ENCODE measurements around the gene SH3TC1. TPM values are rescaled to one million over a fixed set of nuclear protein-coding genes. Genes with fewer than 3 reads are reported as not detected.

SH3TC1 gene
- polyA plus RNA-seq, 4 donors: 0.45 to 25.3 (median 6.3) TPM

DNA sequence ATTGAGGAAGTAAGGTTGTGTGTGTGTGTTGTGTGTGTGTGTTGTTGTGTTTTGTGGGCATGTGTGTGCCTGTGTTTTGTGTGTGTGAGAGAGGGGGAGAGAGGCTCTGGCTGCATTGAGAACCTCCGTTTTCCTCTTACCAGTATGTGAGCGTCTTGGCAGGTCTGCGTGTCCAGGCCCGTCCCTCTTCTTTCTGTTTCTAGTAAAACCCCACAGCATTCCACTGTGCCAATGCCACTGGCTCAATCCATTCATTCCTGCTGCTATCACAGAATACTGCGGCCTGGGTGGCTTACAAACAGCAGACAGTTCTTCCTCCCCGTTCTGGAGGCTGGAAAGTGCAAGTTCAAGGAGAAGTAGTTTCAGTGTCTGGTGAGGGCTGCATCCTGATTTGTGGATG, 55.0 kb downstream of the SH3TC1 start:
- no peaks in the 10 kb centered on the region for H3K36me3 ChIP-seq (ENCODE audit: control insufficient read depth in 3 of 3, insufficient read depth in 2 of 3, low read depth in 1 of 3, low read length in 3 of 3)
- no peaks in the 10 kb centered on the region for H3K9me3 ChIP-seq (ENCODE audit: control insufficient read depth in 2 of 2, insufficient read depth in 1 of 2, low read depth in 1 of 2, low read length in 1 of 2)
- FAIRE-seq (no peak), DNase-seq (no peak)
- no peaks in the 10 kb centered on the region for H3K27me3 ChIP-seq (ENCODE audit: control insufficient read depth in 3 of 3, insufficient read depth in 3 of 3, low read length in 3 of 3)
- H3K4me3 ChIP-seq (ENCODE audit: low read depth in 1 of 3, low read length in 3 of 3): no peak overlapping the region
- H3K27ac ChIP-seq (ENCODE audit: low read depth in 1 of 3, low read length in 2 of 3): no peak overlapping the region
- no peaks in the 10 kb centered on the region for H3K4me1 ChIP-seq (ENCODE audit: control insufficient read depth in 3 of 3, insufficient read depth in 2 of 3, low read depth in 1 of 3, low read length in 2 of 3)
- WGBS, 3 donors: 80 to 87% (median 87%) methylated on average over 6 of the region's 6 CpGs

DNA sequence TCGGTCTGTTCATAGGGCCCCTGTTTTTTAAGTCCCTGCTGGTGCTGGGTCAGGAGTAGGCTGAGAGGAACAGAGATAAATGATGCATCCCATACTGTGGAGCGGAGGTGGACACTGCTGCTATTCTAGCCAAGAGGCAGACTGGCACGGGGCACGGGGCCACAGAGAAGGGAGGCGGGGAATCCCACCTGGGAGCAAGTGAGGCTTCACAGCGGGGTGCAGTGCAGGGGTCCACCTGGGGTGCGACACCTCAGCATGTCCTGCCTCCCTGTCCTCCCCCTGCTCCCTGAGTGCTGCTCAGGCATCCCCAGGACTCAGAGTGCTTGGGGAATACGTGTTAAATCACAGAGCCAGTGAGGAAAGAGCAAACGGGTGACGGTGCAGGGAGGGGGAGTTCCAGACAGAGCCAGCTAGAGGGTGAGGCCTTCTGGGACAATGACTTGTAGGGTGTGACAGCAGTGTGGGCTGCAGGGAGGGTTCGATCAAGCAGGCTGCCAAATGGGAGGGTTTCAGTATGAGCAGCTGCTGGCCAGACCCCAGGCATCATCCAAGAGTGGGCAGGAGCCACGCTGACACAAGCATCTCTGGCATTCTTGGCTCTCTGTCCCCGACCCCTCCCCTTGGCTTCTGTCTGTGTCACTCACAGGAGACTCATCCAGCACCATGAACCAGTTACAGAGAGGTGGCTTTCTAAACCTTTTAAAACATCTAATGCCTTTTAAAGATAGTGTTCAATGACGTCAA, 56.8 kb downstream of the SH3TC1 start:
- H3K9me3 ChIP-seq (ENCODE audit: control insufficient read depth in 2 of 2, insufficient read depth in 1 of 2, low read depth in 1 of 2, low read length in 1 of 2): no peaks in the 10 kb centered on the region
- H3K27ac ChIP-seq (ENCODE audit: low read depth in 1 of 3, low read length in 2 of 3): no peak overlapping the region
- 59 to 70% (median 64%) methylated on average over 14 of the region's 14 CpGs for WGBS, 3 donors
- H3K36me3 ChIP-seq (ENCODE audit: control insufficient read depth in 3 of 3, insufficient read depth in 2 of 3, low read depth in 1 of 3, low read length in 3 of 3): no peaks in the 10 kb centered on the region
- FAIRE-seq (no peak), DNase-seq (no peak)
- no peaks in the 10 kb centered on the region for H3K27me3 ChIP-seq (ENCODE audit: control insufficient read depth in 3 of 3, insufficient read depth in 3 of 3, low read length in 3 of 3)
- H3K4me1 ChIP-seq (ENCODE audit: control insufficient read depth in 3 of 3, insufficient read depth in 2 of 3, low read depth in 1 of 3, low read length in 2 of 3): no peaks in the 10 kb centered on the region
- no peak overlapping the region for H3K4me3 ChIP-seq (ENCODE audit: low read depth in 1 of 3, low read length in 3 of 3)

DNA sequence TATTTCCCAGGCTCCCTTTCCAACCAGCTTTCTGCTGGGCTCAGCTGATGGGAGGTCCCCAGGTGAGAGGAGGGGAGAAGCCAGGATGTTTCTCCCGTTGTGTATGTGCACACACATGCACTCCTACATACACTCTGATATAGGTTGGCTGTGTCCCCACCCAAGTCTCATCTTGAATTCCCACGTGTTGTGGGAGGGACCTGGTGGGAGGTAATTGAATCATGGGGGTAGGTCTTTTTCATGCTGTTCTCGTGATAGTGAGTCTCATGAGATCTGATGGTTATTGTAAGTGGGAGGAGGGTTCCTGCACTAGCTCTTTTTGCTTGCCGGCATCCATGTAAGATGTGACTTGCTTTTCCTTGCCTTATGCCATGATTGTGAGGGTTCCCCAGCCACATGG, 58.8 kb downstream of the SH3TC1 start:
- H3K9me3 ChIP-seq (ENCODE audit: control insufficient read depth in 2 of 2, insufficient read depth in 1 of 2, low read depth in 1 of 2, low read length in 1 of 2): no peaks in the 10 kb centered on the region
- no peak overlapping the region for H3K4me3 ChIP-seq (ENCODE audit: low read depth in 1 of 3, low read length in 3 of 3)
- H3K4me1 ChIP-seq (ENCODE audit: control insufficient read depth in 3 of 3, insufficient read depth in 2 of 3, low read depth in 1 of 3, low read length in 2 of 3): no peaks in the 10 kb centered on the region
- DNase-seq (no peak), FAIRE-seq (no peak)
- no peaks in the 10 kb centered on the region for H3K36me3 ChIP-seq (ENCODE audit: control insufficient read depth in 3 of 3, insufficient read depth in 2 of 3, low read depth in 1 of 3, low read length in 3 of 3)
- 56 to 71% (median 65%) methylated on average over 4 of the region's 4 CpGs for WGBS, 3 donors
- no peaks in the 10 kb centered on the region for H3K27me3 ChIP-seq (ENCODE audit: control insufficient read depth in 3 of 3, insufficient read depth in 3 of 3, low read length in 3 of 3)
- no peak overlapping the region for H3K27ac ChIP-seq (ENCODE audit: low read depth in 1 of 3, low read length in 2 of 3)

DNA sequence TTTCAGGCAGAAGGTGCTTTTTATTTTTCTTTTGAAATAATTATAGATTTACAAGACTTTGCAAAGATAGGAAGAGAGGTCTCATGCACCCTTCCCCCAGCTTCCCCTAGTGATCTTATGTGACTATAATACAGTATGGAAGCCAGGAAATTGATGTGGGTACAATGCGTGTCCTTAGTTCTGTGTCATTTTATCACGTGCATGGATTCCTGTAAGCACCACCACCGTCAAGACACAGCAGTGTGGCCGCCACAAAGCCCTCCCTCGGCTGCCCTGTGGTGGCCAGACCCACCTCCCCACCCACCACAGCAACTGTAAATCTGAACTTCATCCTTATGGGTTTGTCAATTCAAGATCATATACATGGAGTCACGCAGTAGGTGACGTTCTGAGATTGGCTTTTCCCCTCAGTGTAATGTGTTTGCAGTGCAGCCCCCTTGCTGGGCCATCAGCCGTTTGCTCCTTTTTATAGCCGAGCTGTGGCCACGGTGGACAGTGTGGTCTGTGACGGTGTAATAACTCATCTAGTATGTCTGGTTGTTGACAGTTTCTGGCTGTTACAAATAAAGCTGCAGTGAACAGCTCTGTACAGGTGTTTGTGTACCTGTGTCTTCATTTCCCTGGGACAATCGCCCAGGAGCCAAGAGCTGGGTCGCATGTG, 59.6 kb downstream of the SH3TC1 start:
- no peak for FAIRE-seq
- WGBS, 3 donors: 49 to 68% (median 61%) methylated on average over 13 of the region's 13 CpGs

DNA sequence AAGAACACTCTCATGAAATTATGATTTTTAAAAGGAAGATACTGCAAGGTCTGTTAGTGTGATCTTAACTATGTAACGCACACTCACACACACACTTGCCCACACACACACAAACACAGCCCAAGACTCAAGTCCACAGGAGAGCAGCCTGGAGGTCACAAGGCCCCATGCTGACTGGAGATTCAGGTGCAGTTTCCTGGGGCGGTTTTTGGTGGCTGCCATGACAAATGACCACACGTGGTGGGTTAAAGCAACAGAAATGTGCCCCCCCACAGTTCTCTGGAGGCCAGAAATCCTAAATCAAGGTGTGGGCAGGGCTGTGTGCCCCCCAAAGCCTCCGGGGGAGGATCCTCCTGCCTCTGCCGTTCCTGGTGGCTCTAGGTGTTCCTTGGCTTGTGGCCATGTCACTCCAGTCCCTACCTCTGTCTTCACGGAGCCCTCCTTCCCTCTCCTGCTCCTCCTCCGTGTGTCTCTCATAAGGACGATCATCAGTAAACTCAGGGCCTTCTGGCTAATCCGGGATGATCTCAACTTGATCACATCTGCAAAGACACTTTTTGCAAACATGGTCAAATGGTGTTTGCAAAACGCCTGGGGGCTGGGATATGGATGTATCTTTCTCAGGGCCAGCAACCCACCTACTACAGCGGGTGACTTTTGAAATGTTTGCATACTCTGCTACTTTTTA, 60.8 kb downstream of the SH3TC1 start:
- WGBS, 3 donors: 72 to 83% (median 73%) methylated on average over 11 of the region's 11 CpGs

More for the DNA sequence above, 59.6 kb downstream of the SH3TC1 start:
- Histone ChIP-seq H3K27me3 (ENCODE audit: control insufficient read depth in 3 of 3, insufficient read depth in 3 of 3, low read length in 3 of 3) (no peaks in the 10 kb centered on the region), H3K9me3 (ENCODE audit: control insufficient read depth in 2 of 2, insufficient read depth in 1 of 2, low read depth in 1 of 2, low read length in 1 of 2) (no peaks in the 10 kb centered on the region), H3K27ac (ENCODE audit: low read depth in 1 of 3, low read length in 2 of 3) (no peak overlapping the region), H3K36me3 (ENCODE audit: control insufficient read depth in 3 of 3, insufficient read depth in 2 of 3, low read depth in 1 of 3, low read length in 3 of 3) (no peaks in the 10 kb centered on the region), H3K4me1 (ENCODE audit: control insufficient read depth in 3 of 3, insufficient read depth in 2 of 3, low read depth in 1 of 3, low read length in 2 of 3) (no peaks in the 10 kb centered on the region), H3K4me3 (ENCODE audit: low read depth in 1 of 3, low read length in 3 of 3) (no peak overlapping the region)
- no peak for DNase-seq

DNA sequence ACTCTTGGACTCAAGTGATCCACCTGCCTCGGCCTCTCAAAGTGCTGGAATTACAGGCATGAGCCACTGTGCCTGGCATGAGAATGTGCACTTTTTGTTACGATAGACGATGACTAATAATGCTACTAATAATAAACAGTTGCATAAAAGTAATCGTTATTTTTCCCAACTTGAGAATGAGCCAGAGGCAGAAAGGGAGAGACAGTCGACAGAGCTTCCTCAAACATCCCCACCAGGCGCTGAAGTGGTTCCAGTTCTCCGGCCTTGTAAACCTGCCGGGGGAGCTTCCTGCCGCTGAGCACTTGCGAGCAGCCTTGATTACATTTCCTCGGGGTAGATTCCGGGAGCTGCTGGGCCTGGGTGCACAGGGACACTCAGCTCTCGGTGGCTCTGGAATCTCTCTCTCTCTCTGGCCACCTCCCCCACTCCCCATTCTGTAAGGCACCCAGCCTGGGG, 61.6 kb downstream of the SH3TC1 start:
- WGBS, 3 donors: 32 to 49% (median 49%) methylated on average over 13 of the region's 13 CpGs
- Histone ChIP-seq H3K27ac (ENCODE audit: low read depth in 1 of 3, low read length in 2 of 3) (peak overlapping the region in 1 of 3 donors; percentile 16), H3K36me3 (ENCODE audit: control insufficient read depth in 3 of 3, insufficient read depth in 2 of 3, low read depth in 1 of 3, low read length in 3 of 3) (no peaks in the 10 kb centered on the region), H3K27me3 (ENCODE audit: control insufficient read depth in 3 of 3, insufficient read depth in 3 of 3, low read length in 3 of 3) (peaks cover 0 to 2% (median 0%) of the 10 kb centered on the region in 3 donors), H3K4me1 (ENCODE audit: control insufficient read depth in 3 of 3, insufficient read depth in 2 of 3, low read depth in 1 of 3, low read length in 2 of 3) (no peaks in the 10 kb centered on the region), H3K9me3 (ENCODE audit: control insufficient read depth in 2 of 2, insufficient read depth in 1 of 2, low read depth in 1 of 2, low read length in 1 of 2) (no peaks in the 10 kb centered on the region), H3K4me3 (ENCODE audit: low read depth in 1 of 3, low read length in 3 of 3) (no peak overlapping the region)
- FAIRE-seq: no peak
- DNase-seq: no peak

More for the DNA sequence above, 60.8 kb downstream of the SH3TC1 start:
- Histone ChIP-seq H3K27ac (ENCODE audit: low read depth in 1 of 3, low read length in 2 of 3) (no peak overlapping the region), H3K27me3 (ENCODE audit: control insufficient read depth in 3 of 3, insufficient read depth in 3 of 3, low read length in 3 of 3) (peaks cover 0 to 2% (median 0%) of the 10 kb centered on the region in 3 donors), H3K4me3 (ENCODE audit: low read depth in 1 of 3, low read length in 3 of 3) (no peak overlapping the region), H3K9me3 (ENCODE audit: control insufficient read depth in 2 of 2, insufficient read depth in 1 of 2, low read depth in 1 of 2, low read length in 1 of 2) (no peaks in the 10 kb centered on the region), H3K36me3 (ENCODE audit: control insufficient read depth in 3 of 3, insufficient read depth in 2 of 3, low read depth in 1 of 3, low read length in 3 of 3) (no peaks in the 10 kb centered on the region), H3K4me1 (ENCODE audit: control insufficient read depth in 3 of 3, insufficient read depth in 2 of 3, low read depth in 1 of 3, low read length in 2 of 3) (no peaks in the 10 kb centered on the region)
- FAIRE-seq (no peak), DNase-seq (no peak)

DNA sequence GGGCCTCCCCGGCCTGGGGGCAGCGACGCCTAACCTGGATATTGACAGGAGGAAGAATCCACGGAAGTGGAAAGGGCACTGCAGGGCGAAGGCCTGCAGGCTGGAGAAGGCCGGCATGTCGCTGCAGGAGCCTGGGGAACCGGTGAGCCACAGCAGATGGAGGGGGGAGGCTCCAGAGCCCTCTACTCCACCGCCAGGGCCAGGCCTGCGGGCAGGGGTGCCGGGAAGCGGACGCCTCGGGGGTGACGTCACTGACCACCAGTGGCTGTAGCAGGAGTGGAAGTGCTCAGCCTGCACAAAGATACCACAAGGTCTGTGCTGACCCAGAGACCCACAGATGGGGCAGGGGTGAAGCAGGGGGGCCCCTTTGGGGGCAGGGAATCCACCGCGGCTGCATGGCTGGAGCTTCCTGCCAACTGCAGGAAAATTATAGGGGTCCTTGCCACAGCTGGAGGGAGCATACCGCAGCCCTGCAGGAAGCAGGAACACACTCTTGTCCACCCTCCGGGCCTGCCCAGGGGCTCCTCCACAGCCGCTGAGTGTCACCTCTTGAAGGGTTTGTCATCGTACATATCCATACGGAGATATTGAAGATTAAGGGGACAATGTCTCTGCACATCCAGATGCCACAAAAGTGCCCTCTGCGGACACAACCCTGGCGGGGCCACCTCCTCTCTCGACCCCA, 62.9 kb downstream of the SH3TC1 start:
- Histone ChIP-seq H3K4me1 (ENCODE audit: control insufficient read depth in 3 of 3, insufficient read depth in 2 of 3, low read depth in 1 of 3, low read length in 2 of 3) (no peaks in the 10 kb centered on the region), H3K9me3 (ENCODE audit: control insufficient read depth in 2 of 2, insufficient read depth in 1 of 2, low read depth in 1 of 2, low read length in 1 of 2) (no peaks in the 10 kb centered on the region), H3K27me3 (ENCODE audit: control insufficient read depth in 3 of 3, insufficient read depth in 3 of 3, low read length in 3 of 3) (peaks cover 0 to 2% (median 0%) of the 10 kb centered on the region in 3 donors), H3K4me3 (ENCODE audit: low read depth in 1 of 3, low read length in 3 of 3) (no peak overlapping the region), H3K36me3 (ENCODE audit: control insufficient read depth in 3 of 3, insufficient read depth in 2 of 3, low read depth in 1 of 3, low read length in 3 of 3) (no peaks in the 10 kb centered on the region), H3K27ac (ENCODE audit: low read depth in 1 of 3, low read length in 2 of 3) (no peak overlapping the region)
- DNase-seq (no peak), FAIRE-seq (no peak)
- 77 to 82% (median 78%) methylated on average over 21 to 25 of the region's 25 CpGs for WGBS, 3 donors
